COR-L47 (cell line): Measurements from ENCODE around the gene CACTIN.
A peak's percentile ranks its signal among the peaks of the same experiment; 100 is the strongest.
"Not testable (repeated sequence)": the region's sequence is repeated elsewhere in the genome, so short reads cannot be mapped to it uniquely, and the experiment has no call there.

ENCODE experiments used
- DNase-seq: peaks from one replicate; lab custom pipeline; 2025; lab: John Stamatoyannopoulos, UW

The CACTIN gene

DNA sequence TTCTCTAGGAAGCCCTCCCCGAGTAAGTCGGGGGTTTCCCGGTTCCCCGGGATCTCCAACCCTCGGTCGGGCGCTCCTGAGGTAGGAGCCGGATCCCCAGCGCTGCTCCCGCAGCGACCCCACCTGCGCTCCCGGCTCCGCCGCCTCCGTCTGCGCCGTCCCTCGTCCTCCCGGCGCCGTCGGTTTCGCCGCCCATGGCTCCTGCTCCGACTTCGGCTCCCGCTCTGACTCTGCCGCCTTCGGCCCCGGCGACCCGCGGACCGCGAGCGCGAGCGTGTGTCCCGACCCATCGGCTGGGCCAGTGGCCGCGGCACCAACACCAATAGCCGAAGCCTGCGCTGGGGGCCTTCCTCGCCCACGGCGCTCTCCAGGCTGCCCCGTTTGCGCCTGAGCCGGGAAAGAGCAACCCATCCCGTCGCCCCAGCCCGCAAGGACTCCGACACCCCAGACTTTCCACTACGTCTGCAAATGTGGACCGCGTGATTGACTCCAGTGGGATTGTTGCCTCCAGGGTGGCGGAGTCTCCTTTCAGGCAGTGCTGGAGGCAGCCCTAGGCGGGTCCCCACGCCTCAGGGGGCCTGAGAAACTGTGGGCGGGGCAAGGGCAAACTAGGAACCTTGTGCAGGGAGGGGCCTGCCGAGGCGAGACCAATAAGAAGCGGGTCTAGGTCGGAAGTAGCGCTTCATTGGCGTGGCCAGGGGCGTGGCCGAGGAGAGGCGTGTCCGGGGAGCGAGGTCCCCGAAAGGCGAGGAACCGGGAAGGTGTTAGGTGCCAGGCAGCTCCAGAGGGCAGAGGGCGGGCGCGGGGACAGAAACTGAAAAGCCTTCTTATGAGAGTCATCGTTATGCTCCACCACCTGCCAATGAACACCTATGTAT, at the start of gene CACTIN:
TSS of gene CACTIN (minus strand) at position 318 of the 878 bp plus-strand sequence. CDS start at position 290, 28 bp downstream.
- peak; percentile 98 for DNase-seq

GRCh38 chr19:3674784-3675543, 48.4 kb upstream of the CACTIN start:
- DNase-seq: no peak

- no peak for DNase-seq
These were observed 47.2 kb upstream of the CACTIN start for GRCh38 chr19:3673506-3674439.

DNA sequence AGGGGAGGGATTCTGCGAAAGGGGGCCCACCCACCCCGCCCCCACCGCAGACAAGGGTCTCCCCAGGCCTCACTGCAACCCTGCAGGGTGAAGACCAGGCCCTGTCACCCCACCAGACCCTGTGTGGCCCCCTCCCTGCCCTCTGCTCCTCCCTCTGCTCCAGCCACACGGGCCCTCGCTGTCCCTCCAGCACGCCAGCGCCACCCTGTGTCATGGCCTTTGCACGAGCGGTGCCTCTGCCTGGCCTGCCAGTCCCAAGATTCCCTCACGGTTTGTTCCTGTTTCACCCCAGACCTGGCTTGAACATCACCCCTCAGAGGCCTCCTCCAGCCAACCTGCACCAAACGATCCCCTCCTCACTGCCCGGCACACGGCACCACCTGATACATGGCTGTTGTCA, 46.4 kb upstream of the CACTIN start:
- DNase-seq: no peak

GRCh38 chr19:3672575-3672948, 46.0 kb upstream of the CACTIN start:
- DNase-seq: no peak

DNA sequence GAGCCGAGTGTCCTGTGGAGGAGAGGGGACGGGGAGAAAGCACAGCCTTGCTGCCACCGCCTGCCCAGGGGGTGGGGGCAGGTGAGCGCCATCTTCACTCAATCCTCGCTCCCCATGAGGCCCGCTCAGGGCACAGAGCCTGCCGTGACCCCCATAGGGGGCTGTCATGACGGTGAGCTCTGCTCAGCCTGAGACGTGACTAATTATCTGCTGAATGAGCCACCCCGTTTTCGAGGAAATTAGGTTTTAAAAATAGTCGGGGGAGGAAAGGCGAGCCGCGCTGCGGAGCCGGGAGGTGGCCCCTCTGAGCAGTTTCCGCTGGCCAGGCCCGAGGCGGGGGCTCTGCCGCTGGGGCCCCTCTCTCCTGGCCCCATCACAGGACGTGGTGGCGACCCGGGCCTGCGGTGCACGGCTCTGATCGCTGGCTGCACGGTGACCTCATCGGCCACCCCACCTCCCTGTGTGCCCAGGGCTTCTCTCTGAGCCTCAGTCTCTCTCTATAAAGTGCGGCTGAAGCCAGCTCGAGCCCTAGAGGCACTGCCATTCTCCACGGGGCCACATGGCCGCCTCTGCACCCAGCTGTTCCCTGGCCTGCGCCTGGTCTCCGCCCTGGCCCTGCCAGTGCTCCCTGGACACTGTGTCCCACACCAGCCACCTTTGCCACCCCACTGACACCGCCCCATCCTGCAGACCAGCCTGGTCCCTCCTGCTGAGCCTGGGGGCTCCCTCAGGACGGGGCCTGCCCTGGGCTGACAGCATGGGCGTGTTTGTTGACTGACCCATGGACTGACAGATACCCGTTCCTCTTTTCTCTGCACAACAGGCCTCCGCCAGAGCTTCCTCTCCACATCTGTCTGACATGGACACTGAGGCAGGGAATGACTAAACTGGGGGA, 45.3 kb upstream of the CACTIN start:
- no peak for DNase-seq

DNA sequence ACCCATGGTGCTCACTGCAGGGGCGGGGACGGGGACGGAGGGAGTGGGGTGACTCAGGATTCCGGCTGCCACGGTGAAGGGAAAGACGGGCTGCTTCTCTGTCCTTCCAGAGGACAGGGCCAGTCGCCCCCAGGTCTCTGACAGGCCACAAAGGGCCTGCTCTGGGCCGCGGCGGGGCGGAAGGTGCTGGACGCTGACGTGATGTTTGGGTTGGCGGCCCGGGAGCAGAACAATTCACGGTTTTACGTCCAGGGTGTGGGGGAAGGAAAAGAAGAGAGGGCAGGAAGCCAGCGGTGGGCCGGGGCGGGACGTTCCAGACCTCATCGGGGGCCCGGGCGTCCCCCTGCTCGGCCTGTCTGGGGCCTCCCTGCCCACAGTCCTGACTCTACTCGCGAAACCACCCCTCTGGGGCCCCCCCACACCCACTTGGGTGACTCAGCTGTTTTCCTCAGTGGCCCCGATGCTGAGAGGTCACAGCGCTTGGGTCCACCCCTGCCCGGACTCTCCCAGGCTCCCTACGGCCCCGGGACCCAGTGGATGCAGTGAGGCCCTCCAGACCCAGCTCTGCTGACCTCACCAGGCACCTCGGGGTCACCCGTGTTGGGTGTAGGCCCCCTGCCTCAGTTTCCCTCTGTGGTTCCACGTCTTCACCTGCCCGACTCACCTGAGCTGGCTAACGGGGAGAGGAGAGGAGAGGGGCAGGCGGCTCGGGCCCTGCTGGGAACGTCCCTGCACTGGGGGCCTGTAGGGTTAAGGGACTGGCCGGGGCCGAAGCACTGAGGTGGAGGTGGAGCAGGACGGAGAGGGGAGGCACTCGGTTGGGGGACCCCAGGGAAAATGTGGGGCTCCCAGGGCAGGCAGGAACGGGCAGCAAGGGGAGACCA, 44.4 kb upstream of the CACTIN start:
- DNase-seq: no peak

GRCh38 chr19:3669947-3670795, 43.6 kb upstream of the CACTIN start:
- DNase-seq: no peak

DNA sequence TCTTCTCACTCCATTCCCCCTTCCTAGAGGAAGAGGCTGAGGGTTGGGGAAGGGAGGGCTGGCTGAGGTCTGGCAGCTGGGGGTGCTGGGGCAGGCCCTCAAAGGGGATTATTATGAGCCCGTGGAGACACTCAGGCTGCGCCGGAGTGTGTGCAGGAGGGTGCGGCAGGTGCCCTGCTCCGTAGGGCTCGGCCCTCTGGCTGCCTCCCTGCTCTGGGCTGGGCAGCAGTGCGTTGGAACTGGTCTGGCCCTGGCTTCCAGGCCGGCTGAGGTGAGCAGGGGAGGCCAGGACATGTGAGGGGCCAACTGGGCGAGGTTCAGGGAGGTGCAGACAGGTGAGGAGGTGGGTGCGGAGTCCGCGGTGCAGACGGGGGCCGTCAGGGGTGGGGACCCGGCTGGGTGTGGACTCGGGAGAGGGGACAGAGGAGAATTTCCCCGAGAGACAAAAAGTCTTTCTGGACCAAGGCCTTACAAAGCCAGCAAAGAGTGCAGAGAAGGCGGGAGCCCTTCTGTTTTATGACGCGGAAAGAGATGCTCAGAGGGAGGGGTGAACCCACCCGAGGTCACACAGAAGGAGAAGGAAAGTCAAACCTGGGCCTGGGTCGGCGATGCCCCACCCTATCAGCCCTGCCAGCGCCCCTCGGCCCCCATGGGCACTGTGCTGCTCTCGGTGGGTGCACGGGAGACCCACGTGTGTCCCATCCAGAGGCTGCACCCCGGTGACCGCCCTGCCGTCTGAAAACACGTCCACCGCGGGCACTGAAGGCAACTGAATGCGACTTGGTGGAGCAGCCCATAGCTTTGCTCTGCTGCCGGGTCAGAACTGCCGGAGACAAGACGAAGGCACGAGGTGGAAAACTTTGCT, 42.7 kb upstream of the CACTIN start:
- no peak for DNase-seq

GRCh38 chr19:3668331-3669081, 41.9 kb upstream of the CACTIN start:
- DNase-seq: no peak

DNA sequence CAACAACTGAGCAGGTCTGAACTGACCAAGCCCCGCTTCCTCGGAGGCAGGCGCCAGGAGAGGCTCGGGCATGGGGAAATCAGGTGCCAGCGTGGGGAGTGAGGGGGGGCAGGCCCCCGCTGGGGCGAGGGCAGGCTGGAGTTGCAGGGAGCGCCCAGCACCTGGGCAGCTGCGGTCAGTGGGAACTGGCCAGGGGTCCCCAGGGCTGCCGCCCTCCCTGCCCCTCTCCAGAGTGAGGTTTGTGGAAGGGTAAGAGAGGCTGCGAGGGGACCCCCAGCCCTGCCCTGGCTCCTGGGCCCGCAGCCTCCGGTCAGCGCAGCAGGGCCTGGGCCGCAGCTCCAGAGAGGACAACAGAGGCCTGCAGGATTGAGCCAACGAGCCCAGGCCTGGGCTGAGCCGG, 41.2 kb upstream of the CACTIN start:
- DNase-seq: no peak

- DNase-seq: no peak
These were observed 40.5 kb upstream of the CACTIN start for GRCh38 chr19:3667037-3667638.

- DNase-seq: not testable (repeated sequence)
These were observed 39.9 kb upstream of the CACTIN start for GRCh38 chr19:3666545-3666856.

DNA sequence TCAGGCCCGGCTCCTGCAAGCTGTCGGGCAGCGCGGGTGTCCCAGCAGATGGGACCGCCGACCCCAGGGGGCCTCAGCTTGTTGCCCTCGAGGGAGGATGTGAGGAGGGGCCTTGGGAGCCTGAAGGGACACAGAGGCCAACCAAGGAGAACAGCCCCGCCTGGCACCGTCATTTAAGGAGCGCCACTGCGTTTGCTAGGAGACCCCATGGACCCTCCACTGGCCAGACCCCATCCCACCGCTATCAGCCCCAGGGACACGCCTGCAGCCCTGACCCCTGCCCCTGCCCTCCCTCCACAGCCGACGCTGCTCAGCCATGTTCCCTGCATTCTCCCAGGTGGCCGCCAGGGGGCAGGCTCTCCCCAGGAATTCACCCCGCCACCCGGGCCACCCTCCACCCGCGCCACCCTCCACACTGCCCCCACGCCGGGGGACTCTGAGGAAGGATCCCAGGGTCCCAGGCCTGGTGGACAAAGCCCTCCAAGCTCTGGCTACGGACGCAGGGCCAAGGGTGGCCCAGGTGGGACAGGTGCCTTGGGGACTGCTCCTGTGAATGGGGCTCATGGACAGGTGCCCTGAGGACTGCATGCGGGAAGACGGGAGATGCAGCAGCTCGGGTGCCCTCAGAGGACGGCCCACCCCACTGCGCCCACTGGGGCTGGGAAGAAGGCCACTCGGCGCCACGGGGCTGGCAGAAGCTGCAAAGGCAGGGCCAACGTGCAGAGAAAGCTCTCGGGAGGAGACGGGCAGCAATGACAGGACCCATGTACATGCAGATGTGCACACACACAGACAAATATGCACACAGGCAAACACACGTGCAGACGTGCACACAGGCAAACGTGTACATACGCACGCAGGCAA, 39.3 kb upstream of the CACTIN start:
- peak; percentile 11 for DNase-seq

DNA sequence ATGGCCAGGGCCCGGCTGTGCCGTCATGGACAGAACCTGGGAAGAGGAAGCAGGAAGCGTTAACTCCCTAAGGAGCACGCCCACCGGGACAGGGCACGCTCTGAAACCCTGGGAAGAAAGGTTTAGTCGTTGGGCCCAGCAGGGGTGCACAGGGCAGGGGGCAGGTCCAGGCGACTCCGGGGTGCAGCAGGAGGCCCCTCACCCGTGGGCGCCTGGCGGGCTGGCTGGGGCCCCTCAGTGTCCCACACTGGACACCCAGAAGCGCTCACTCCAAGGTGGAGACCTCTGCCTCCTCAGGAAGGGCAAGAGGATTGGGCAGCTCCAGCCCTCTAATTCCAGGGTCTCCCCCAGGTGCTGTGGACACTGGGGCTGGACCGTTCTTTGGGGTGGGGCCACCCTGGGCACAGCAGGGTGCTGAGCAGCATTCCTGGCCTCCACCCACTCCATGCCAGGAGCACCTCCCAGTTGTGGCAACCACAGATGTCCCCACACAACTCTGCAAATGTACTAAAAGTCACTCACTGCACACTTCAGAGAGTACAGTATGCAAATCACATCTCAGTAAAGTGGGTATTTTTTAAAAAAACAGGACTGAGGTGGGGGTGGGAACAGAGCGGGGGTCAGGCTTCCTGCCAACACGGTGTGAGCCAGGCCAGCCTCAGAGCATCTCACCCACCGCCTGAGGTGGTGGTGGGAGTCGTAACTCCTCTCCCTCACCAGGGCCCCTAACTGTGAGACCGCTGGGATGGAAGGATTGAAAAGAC, 38.5 kb upstream of the CACTIN start:
- DNase-seq: no peak
